HL-60 (cell line): ENCODE results near the gene CAMK2D.

Experiments
- DNase-seq, 2 experiments: peaks; one replicate each; pipeline ENCODE4 v3.0.0-alpha.2; 2010 to 2020; ENCODE audit warnings: low read depth in 1 of 2, low spot score in 1 of 2
- H3K27ac ChIP-seq: fragments of 250-450 bp; sonication (Bioruptor Pico); replicated peaks from 2 replicates; pipeline ENCODE4 v1.5.1; 2020; ENCODE audit warnings: mild to moderate bottlenecking, moderate library complexity
- H3K27me3 ChIP-seq: fragments of 250-450 bp; sonication (Bioruptor Pico); 2 replicates; pipeline ENCODE4 v1.5.1; 2021; ENCODE audit warnings: mild to moderate bottlenecking, moderate library complexity; ENCODE audit not compliant: insufficient read depth, poor library complexity, severe bottlenecking
- H3K4me3 ChIP-seq: replicated peaks from 2 replicates; pipeline ENCODE4 v1.5.1; 2011; ENCODE audit warnings: mild to moderate bottlenecking, control low read depth, low read length; ENCODE audit not compliant: insufficient read depth
- CTCF ChIP-seq: IDR thresholded peaks from one replicate; pipeline ENCODE4 v1.5.1; 2011; ENCODE audit warnings: low read length, control low read depth, inconsistent platforms; ENCODE audit not compliant: insufficient read depth
- GABPA ChIP-seq: IDR thresholded peaks from 2 replicates; pipeline ENCODE4 v1.6.1; 2012; ENCODE audit warnings: low read depth
- POLR2AphosphoS5 ChIP-seq: IDR thresholded peaks from 2 replicates; pipeline ENCODE4 v1.6.1; 2012; ENCODE audit warnings: low read depth
- REST ChIP-seq: IDR thresholded peaks from 2 replicates; pipeline ENCODE4 v1.6.1; 2012; ENCODE audit warnings: low read depth; ENCODE audit not compliant: insufficient replicate concordance
- SPI1 ChIP-seq: IDR thresholded peaks from 2 replicates; pipeline ENCODE4 v1.6.1; 2012; ENCODE audit warnings: low read depth, mild to moderate bottlenecking, borderline replicate concordance

Gene CAMK2D

GRCh38 chr4:113511944-113512343 is 249.6 kb downstream of the CAMK2D start:
- TF ChIP-seq REST (no peak), SPI1 (no peak), CTCF (no peak), POLR2AphosphoS5 (no peak), GABPA (no peak)
- Histone ChIP-seq H3K4me3 (no peak overlapping the region), H3K27ac (no peak overlapping the region), H3K27me3 (no peaks in the 10 kb centered on the region)
- DNase-seq, result no peak

GRCh38 chr4:113509851-113510250 is 251.7 kb downstream of the CAMK2D start:
- TF ChIP-seq GABPA, result no peak
- no peak for TF ChIP-seq POLR2AphosphoS5
- no peak for TF ChIP-seq CTCF
- no peak for TF ChIP-seq REST
- TF ChIP-seq SPI1, result no peak
- H3K27me3 ChIP-seq, result no peaks in the 10 kb centered on the region

GRCh38 chr4:113505044-113505443 is 256.5 kb downstream of the CAMK2D start:
- Histone ChIP-seq H3K27ac (no peak overlapping the region), H3K27me3 (no peaks in the 10 kb centered on the region), H3K4me3 (no peak overlapping the region)
- no peak for TF ChIP-seq GABPA
- no peak for TF ChIP-seq REST
- no peak for TF ChIP-seq POLR2AphosphoS5
- TF ChIP-seq CTCF, result no peak
- TF ChIP-seq SPI1, result no peak
- no peak for DNase-seq

More at GRCh38 chr4:113509851-113510250, 251.7 kb downstream of the CAMK2D start:
- DNase-seq, result no peak
- Histone ChIP-seq H3K4me3 (no peak overlapping the region), H3K27ac (no peak overlapping the region)
